Measurements from ENCODE around the gene SGCA.

SGCA gene

GRCh38 chr17:50184064-50184463 is 18.3 kb downstream of the SGCA start:
- DNase-seq: no peak

GRCh38 chr17:50184611-50185398 is 19.0 kb downstream of the SGCA start:
- no peak for DNase-seq

GRCh38 chr17:50185631-50186471 is 20.0 kb downstream of the SGCA start:
- no peak for DNase-seq

- DNase-seq: no peak
Measured at GRCh38 chr17:50186661-50187393, 21.0 kb downstream of the SGCA start.

- DNase-seq: no peak
Measured at GRCh38 chr17:50187394-50187725, 21.6 kb downstream of the SGCA start.

GRCh38 chr17:50187751-50188530 is 22.1 kb downstream of the SGCA start:
- no peak for DNase-seq

GRCh38 chr17:50188531-50188920 is 22.7 kb downstream of the SGCA start:
- no peak for DNase-seq

GRCh38 chr17:50188921-50189549 is 23.2 kb downstream of the SGCA start:
- DNase-seq: no peak

- DNase-seq: no peak
Measured at GRCh38 chr17:50189550-50190292, 23.9 kb downstream of the SGCA start.

- DNase-seq: no peak
Measured at GRCh38 chr17:50190293-50190602, 24.4 kb downstream of the SGCA start.

- DNase-seq: no peak
Measured at GRCh38 chr17:50190603-50191358, 25.0 kb downstream of the SGCA start.

GRCh38 chr17:50191359-50192143 is 25.7 kb downstream of the SGCA start:
- no peak for DNase-seq

GRCh38 chr17:50192144-50192617 is 26.4 kb downstream of the SGCA start:
- DNase-seq: no peak

- DNase-seq: no peak
Measured at GRCh38 chr17:50192618-50193291, 26.9 kb downstream of the SGCA start.

- DNase-seq: no peak
Measured at GRCh38 chr17:50194140-50194933, 28.5 kb downstream of the SGCA start.

- DNase-seq: no peak
Measured at GRCh38 chr17:50194934-50195865, 29.4 kb downstream of the SGCA start.

- no peak for DNase-seq
Measured at GRCh38 chr17:50196036-50196435, 30.2 kb downstream of the SGCA start.
